Gastroesophageal sphincter (tissue), 4 donors: ENCODE measurements around the gene SRP9. TPM values are rescaled to one million over a fixed set of nuclear protein-coding genes. Genes with fewer than 3 reads are reported as not detected.
"Not testable (repeated sequence)": the region's sequence is repeated elsewhere in the genome, so short reads cannot be mapped to it uniquely, and the experiment has no call there.

Source experiments
- ATAC-seq: fragments of 150-250 bp; one replicate; pipeline ENCODE4 v1.9.1; 2016; ENCODE audit warnings: mild to moderate bottlenecking, moderate library complexity
- H3K27ac ChIP-seq, 4 donors: fragments of 200-600 bp; sonication (generic) in 3 of 4; 1 replicate in 3 of 4; 2 replicates in 1 of 4; pipeline ENCODE4 v1.5.1; 2016 to 2019
- H3K27me3 ChIP-seq: fragments of 200-600 bp; sonication (generic); one replicate; pipeline ENCODE4 v1.5.1; 2019
- H3K36me3 ChIP-seq, 2 donors: fragments of 200-600 bp; sonication (generic); one replicate each; pipeline ENCODE4 v1.5.1; 2019; ENCODE audit warnings: control low read depth in 1 of 2
- H3K4me1 ChIP-seq, 3 donors: fragments of 200-600 bp; sonication (generic); 1 replicate in 2 of 3; 2 replicates in 1 of 3; pipeline ENCODE4 v1.5.1; 2016 to 2019; ENCODE audit warnings: control low read depth in 2 of 3
- H3K4me3 ChIP-seq, 2 donors: fragments of 200-600 bp; sonication (generic); one replicate each; pipeline ENCODE4 v1.5.1; 2019; ENCODE audit warnings: mild to moderate bottlenecking in 1 of 2, moderate library complexity in 1 of 2
- H3K9me3 ChIP-seq, 3 donors: fragments of 200-600 bp; sonication (generic); one replicate each; pipeline ENCODE4 v1.5.1; 2017 to 2019; ENCODE audit warnings: control low read depth in 2 of 3
- CTCF ChIP-seq, 4 experiments: fragments of 200-600 bp in 2 of 4; fragments of 450-650 bp in 2 of 4; sonication (generic) in 1 of 4; IDR thresholded peaks; one replicate each; pipeline ENCODE4 v1.5.1; 2017 to 2019; ENCODE audit warnings: antibody characterized with exemption in 4 of 4, mild to moderate bottlenecking in 2 of 4, moderate library complexity in 2 of 4
- EP300 ChIP-seq: sonication (generic); formaldehyde crosslinking; IDR thresholded peaks from one replicate; pipeline ENCODE4 v1.6.1; 2017; ENCODE audit warnings: antibody characterized with exemption, mild to moderate bottlenecking
- POLR2A ChIP-seq, 2 donors: fragments of 450-650 bp; IDR thresholded peaks; one replicate each; pipeline ENCODE4 v1.6.1; 2017; ENCODE audit warnings: antibody characterized with exemption in 2 of 2, mild to moderate bottlenecking in 2 of 2, moderate library complexity in 1 of 2
- POLR2AphosphoS5 ChIP-seq: sonication (generic); formaldehyde crosslinking; IDR thresholded peaks from one replicate; pipeline ENCODE4 v1.6.1; 2017; ENCODE audit warnings: antibody characterized with exemption
- WGBS, 2 donors: methylation state at CpG; one replicate each; pipeline ENCODE4 v1.1.5; 2018; ENCODE audit warnings: low coverage in 1 of 2; 5-methylcytosine and 5-hydroxymethylcytosine counted together
- small RNA-seq, 4 donors: library from RNA; depleted of rRNA; stranded (forward); fragments of <200 nt; gene quantifications; one replicate each; pipeline ENCODE3, GENCODE V24; 2016
- total RNA-seq, 4 donors: library from RNA; depleted of rRNA; stranded (reverse); fragments of >200 nt; gene quantifications; one replicate each; pipeline ENCODE4 v1.1.0, GENCODE V29; 2016

Gene SRP9
- total RNA-seq, 4 donors from 2014 or later: 146 to 260 (median 216) TPM

GRCh38 chr1:225835856-225836255, 58.2 kb downstream of the SRP9 start:
- H3K4me3 ChIP-seq: no peak overlapping the region
- H3K9me3 ChIP-seq: no peaks in the 10 kb centered on the region
- H3K27ac ChIP-seq: peak overlapping the region in 3 of 4 donors; percentile 51 to 75 (median 60)
- no peaks in the 10 kb centered on the region for H3K27me3 ChIP-seq
- ATAC-seq: no peak
- H3K4me1 ChIP-seq: peaks cover 5 to 28% (median 13%) of the 10 kb centered on the region in 3 donors
- peaks cover 0 to 67% of the 10 kb centered on the region in 2 donors for H3K36me3 ChIP-seq
- WGBS, 2 donors: 3 to 10% methylated on average over 2 to 3 of the region's 3 CpGs
- no peak for TF ChIP-seq POLR2A (IDR thresholded peaks at IDR 0.05)
- no peak for TF ChIP-seq EP300
- TF ChIP-seq POLR2AphosphoS5: no peak
- TF ChIP-seq CTCF (IDR thresholded peaks at IDR 0.05): no peak

GRCh38 chr1:225836296-225836695, 58.7 kb downstream of the SRP9 start:
- WGBS, 2 donors: 60 to 77% methylated on average over 2 to 4 of the region's 4 CpGs
- ATAC-seq, H3K9me3 ChIP-seq, H3K27me3 ChIP-seq, H3K4me3 ChIP-seq: not testable (repeated sequence)
- peaks cover 0 to 67% of the 10 kb centered on the region in 2 donors for H3K36me3 ChIP-seq
- peaks cover 5 to 28% (median 13%) of the 10 kb centered on the region in 3 donors for H3K4me1 ChIP-seq
- peak overlapping the region in 3 of 4 donors; percentile 51 to 75 (median 60) for H3K27ac ChIP-seq

- no peak for ATAC-seq
- Histone ChIP-seq H3K36me3 (peaks cover 0 to 66% of the 10 kb centered on the region in 2 donors), H3K27ac (peak overlapping the region in 1 of 4 donors; percentile 13), H3K4me3 (no peak overlapping the region), H3K4me1 (peaks cover 5 to 28% (median 13%) of the 10 kb centered on the region in 3 donors), H3K9me3 (no peaks in the 10 kb centered on the region), H3K27me3 (no peaks in the 10 kb centered on the region)
- 100% methylated on average over 2 of the region's 14 CpGs; no CpG with 5 or more reads in 1 of the 2 donors for WGBS, 2 donors
- no peak for TF ChIP-seq CTCF (IDR thresholded peaks at IDR 0.05)
- no peak for TF ChIP-seq EP300
- TF ChIP-seq POLR2A (IDR thresholded peaks at IDR 0.05): no peak
These were observed 61.2 kb downstream of the SRP9 start for GRCh38 chr1:225838793-225839192.

Small RNAs within 50 kb of the gene (small RNA-seq; reads per million reads assigned to genes)
- 0 reads per million in 4 donors for gene RNU6-1304P

Other genes with a start within 250 kb of the SRP9 start
- 100 to 1,000 TPM; 158 to 295 (median 225) TPM for gene ENAH, start 124.7 kb upstream of the SRP9 start, total RNA-seq
- gene EPHX1, start 32.3 kb downstream of the SRP9 start, total RNA-seq: 100 to 1,000 TPM in 3 of 4 donors, 10 to 100 TPM in 1; 74.0 to 133 (median 101) TPM
- 10 to 100 TPM; 10.9 to 55.9 (median 23.8) TPM for gene TMEM63A, start 104.6 kb downstream of the SRP9 start, total RNA-seq
- gene LEFTY1, start 111.3 kb downstream of the SRP9 start, total RNA-seq: 1 to 10 TPM in 1 of 4 donors, under 1 TPM in 1, not detected in 2; 0.35 to 1.4 TPM
- gene PYCR2, start 146.4 kb downstream of the SRP9 start, total RNA-seq: 10 to 100 TPM; 43.6 to 65.5 (median 50.6) TPM
- 1 to 10 TPM in 1 of 4 donors, not detected in 3; 1.1 TPM for gene LEFTY2, start 163.4 kb downstream of the SRP9 start, total RNA-seq
- 10 to 100 TPM; 15.9 to 23.2 (median 21.2) TPM for gene SDE2, start 221.5 kb downstream of the SRP9 start, total RNA-seq